Chondrocyte (in vitro differentiated cells): ENCODE measurements around the gene ABCG8. TPM values are rescaled to one million over a fixed set of nuclear protein-coding genes. Genes with fewer than 3 reads are reported as not detected.

Source experiments
- DNase-seq: peaks from one replicate; pipeline ENCODE4 v3.0.0; 2021; ENCODE audit warnings: mixed read lengths, low spot score
- H3K27ac Mint-ChIP-seq: one replicate; pipeline ENCODE4 v1.8.0; 2021; ENCODE audit warnings: mild to moderate bottlenecking, moderate library complexity, mixed read lengths; ENCODE audit not compliant: unreplicated experiment
- H3K27me3 Mint-ChIP-seq: 2 replicates; pipeline ENCODE4 v1.8.0; 2021; ENCODE audit warnings: low read depth, mixed read lengths
- H3K36me3 Mint-ChIP-seq: 2 replicates; pipeline ENCODE4 v1.8.0; 2021; ENCODE audit warnings: low read depth, mixed read lengths
- H3K4me1 Mint-ChIP-seq: 2 replicates; pipeline ENCODE4 v1.8.0; 2021; ENCODE audit warnings: low read depth, mild to moderate bottlenecking, mixed read lengths
- H3K4me3 Mint-ChIP-seq: one replicate; pipeline ENCODE4 v1.8.0; 2021; ENCODE audit warnings: mild to moderate bottlenecking, moderate library complexity, mixed read lengths; ENCODE audit not compliant: unreplicated experiment
- H3K9me3 Mint-ChIP-seq: 2 replicates; pipeline ENCODE4 v1.8.0; 2021; ENCODE audit warnings: low read depth, mixed read lengths
- total RNA-seq: library from RNA; stranded (reverse); gene quantifications from 3 replicates; pipeline ENCODE4 v1.2.1, GENCODE V29; 2021
- TF ChIP-seq, protein P1 (sequence below): fragments of 200-600 bp; sonication (generic); IDR thresholded peaks from 2 replicates; pipeline ENCODE4 v1.5.0; 2021; ENCODE audit warnings: antibody characterized with exemption, mild to moderate bottlenecking, moderate library complexity

ABCG8 gene
- total RNA-seq, 1 donor from 2014 or later = not detected

DNA sequence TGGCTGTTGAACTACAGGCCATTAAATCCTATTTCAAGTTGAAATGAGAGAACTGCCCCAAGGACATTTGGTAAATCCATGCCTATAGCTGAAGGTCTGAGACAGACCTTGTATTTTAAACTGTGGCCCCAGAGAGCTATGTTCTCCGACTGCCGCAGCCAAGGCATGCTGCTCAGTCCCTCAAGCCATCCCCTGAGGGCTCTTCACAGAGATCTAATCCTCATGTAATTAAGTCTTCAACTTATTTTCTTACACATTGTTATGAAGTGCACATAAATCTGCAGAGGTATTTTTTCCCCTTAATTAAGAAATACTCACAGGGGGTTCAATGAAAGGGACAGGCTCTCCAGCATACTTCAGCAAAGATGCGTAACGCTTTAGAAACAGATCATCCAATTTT lies 50.6 kb downstream of the ABCG8 start:
- TF ChIP-seq, protein P1, sequence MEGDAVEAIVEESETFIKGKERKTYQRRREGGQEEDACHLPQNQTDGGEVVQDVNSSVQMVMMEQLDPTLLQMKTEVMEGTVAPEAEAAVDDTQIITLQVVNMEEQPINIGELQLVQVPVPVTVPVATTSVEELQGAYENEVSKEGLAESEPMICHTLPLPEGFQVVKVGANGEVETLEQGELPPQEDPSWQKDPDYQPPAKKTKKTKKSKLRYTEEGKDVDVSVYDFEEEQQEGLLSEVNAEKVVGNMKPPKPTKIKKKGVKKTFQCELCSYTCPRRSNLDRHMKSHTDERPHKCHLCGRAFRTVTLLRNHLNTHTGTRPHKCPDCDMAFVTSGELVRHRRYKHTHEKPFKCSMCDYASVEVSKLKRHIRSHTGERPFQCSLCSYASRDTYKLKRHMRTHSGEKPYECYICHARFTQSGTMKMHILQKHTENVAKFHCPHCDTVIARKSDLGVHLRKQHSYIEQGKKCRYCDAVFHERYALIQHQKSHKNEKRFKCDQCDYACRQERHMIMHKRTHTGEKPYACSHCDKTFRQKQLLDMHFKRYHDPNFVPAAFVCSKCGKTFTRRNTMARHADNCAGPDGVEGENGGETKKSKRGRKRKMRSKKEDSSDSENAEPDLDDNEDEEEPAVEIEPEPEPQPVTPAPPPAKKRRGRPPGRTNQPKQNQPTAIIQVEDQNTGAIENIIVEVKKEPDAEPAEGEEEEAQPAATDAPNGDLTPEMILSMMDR = no peak
- H3K4me3 Mint-ChIP-seq = no peak overlapping the region

DNA sequence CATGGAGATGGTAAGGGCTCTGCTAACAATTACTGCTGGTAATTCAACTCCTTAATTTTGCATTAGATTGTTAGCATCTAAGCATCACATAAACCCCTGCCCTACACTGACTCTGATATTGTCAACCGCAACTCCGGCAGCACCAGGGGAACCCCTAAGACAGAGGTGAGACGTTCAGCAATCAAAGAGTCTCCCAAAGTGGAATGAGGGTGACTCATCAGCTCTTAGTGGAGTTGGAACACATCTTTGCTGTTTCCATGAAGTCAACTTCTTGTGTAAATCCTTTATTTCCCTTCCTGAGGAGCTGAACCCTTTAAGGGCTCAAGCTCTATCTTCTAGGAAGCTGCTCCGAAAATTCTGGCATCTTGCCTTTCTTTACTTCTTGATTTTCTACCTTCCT lies 52.1 kb downstream of the ABCG8 start:
- Mint-ChIP-seq H3K36me3 (peaks cover 42% of the 10 kb centered on the region), H3K27me3 (no peaks in the 10 kb centered on the region), H3K9me3 (no peaks in the 10 kb centered on the region), H3K27ac (no peak overlapping the region), H3K4me1 (peaks cover 2% of the 10 kb centered on the region), H3K4me3 (no peak overlapping the region)
- DNase-seq = no peak
- TF ChIP-seq, protein P1 = no peak

More for the DNA sequence above, 50.6 kb downstream of the ABCG8 start:
- H3K4me1 Mint-ChIP-seq = peaks cover 2% of the 10 kb centered on the region
- H3K36me3 Mint-ChIP-seq = peaks cover 42% of the 10 kb centered on the region
- no peaks in the 10 kb centered on the region for H3K9me3 Mint-ChIP-seq
- H3K27ac Mint-ChIP-seq = no peak overlapping the region
- H3K27me3 Mint-ChIP-seq = no peaks in the 10 kb centered on the region
- no peak for DNase-seq

DNA sequence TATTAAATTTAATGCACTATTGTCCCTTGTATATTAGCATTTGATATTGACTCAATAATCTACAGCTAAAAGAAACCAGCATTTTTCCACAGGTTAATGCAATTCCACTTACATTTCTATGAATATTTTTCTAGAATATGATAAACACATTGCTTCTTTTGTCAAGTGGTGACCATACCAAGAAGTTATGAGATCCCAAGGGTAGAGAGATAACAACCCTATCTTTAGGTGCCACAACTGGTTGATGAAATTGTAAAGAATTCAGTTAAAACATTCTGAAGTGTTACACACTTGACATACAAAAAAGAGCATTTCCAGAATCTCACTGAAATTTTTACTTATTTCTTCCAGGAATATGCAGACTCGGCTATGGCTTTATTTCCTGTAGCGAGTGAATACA lies 56.0 kb downstream of the ABCG8 start:
- DNase-seq = no peak
- TF ChIP-seq, protein P1 = no peak
- H3K27me3 Mint-ChIP-seq = no peaks in the 10 kb centered on the region
- H3K4me3 Mint-ChIP-seq = no peak overlapping the region
- no peaks in the 10 kb centered on the region for H3K9me3 Mint-ChIP-seq
- peaks cover 23% of the 10 kb centered on the region for H3K4me1 Mint-ChIP-seq
- no peak overlapping the region for H3K27ac Mint-ChIP-seq
- H3K36me3 Mint-ChIP-seq = peaks cover 32% of the 10 kb centered on the region

DNA sequence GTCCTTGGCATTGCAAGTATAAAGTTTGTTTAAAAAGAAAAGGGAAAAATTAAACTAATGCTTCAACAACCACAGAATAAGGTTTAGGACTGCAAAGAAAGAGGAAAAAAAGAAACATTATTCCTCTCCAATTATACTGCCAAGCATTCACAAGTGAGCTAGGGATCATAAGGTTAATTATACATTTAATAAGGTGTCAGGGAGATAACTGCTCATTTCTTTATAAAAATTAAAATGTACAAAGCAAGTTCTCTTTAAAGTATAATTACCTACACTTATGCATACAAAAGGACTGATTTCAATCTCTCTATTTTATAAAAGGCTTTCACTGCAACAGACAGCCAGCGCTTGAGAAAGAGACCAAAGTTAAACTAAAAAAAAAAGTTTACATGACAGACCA lies 58.1 kb downstream of the ABCG8 start:
- Mint-ChIP-seq H3K27me3 (no peaks in the 10 kb centered on the region), H3K4me1 (peaks cover 20% of the 10 kb centered on the region), H3K9me3 (no peaks in the 10 kb centered on the region), H3K27ac (no peak overlapping the region), H3K36me3 (peaks cover 22% of the 10 kb centered on the region), H3K4me3 (no peak overlapping the region)
- DNase-seq = no peak
- TF ChIP-seq, protein P1 = no peak

DNA sequence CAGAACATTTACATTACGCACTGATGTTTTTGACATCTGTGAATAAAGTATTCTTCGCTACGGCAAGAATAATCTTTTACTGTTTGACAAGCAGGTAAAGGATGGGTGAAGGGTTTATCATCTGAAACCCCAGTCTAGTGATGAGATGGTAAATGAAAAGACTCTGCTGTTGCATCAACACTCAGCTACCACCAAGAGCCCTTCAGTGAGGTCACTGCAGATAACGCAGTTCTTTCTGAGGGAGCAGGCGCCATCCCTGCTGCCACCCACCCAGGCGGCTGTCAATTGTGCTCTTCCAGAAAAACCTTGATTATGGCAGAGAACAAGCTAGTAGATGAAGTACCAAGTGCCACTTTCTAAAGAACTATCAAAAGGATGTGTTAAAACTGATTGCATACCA lies 58.7 kb downstream of the ABCG8 start:
- no peak for DNase-seq
- Mint-ChIP-seq H3K4me3 (no peak overlapping the region), H3K36me3 (peaks cover 19% of the 10 kb centered on the region), H3K27me3 (no peaks in the 10 kb centered on the region), H3K4me1 (peaks cover 20% of the 10 kb centered on the region), H3K9me3 (no peaks in the 10 kb centered on the region), H3K27ac (no peak overlapping the region)
- TF ChIP-seq, protein P1 = no peak
